MM.1S (cell line): Measurements from ENCODE around the gene LMNB1.

Experiments used
- DNase-seq: peaks from one replicate; pipeline ENCODE4 v3.0.0-alpha.2; 2015
- H2AFZ ChIP-seq: fragments of 300-600 bp; sonication (generic); 2 replicates; pipeline ENCODE4 v1.6.0; 2016; ENCODE audit warnings: antibody characterized with exemption, low read length
- H3F3A ChIP-seq: fragments of 300-600 bp; sonication (generic); 2 replicates; pipeline ENCODE4 v1.6.1; 2016; ENCODE audit warnings: mild to moderate bottlenecking, antibody characterized with exemption, low read length, moderate library complexity, mixed read lengths; ENCODE audit not compliant: insufficient read depth
- H3K27ac ChIP-seq: fragments of 300-600 bp; sonication (generic); 2 replicates; pipeline ENCODE4 v1.5.1; 2016; ENCODE audit warnings: mild to moderate bottlenecking, low read length
- H3K27me3 ChIP-seq: fragments of 300-600 bp; sonication (generic); replicated peaks from 2 replicates; pipeline ENCODE4 v1.6.0; 2016; ENCODE audit warnings: low read length; ENCODE audit not compliant: insufficient read depth
- H3K36me3 ChIP-seq: fragments of 300-600 bp; sonication (generic); replicated peaks from 2 replicates; pipeline ENCODE4 v1.6.1; 2016; ENCODE audit warnings: mild to moderate bottlenecking, low read length, mixed read lengths; ENCODE audit not compliant: insufficient read depth
- H3K4me1 ChIP-seq: fragments of 300-600 bp; sonication (generic); 2 replicates; pipeline ENCODE4 v1.6.1; 2016; ENCODE audit warnings: low read length, mixed read lengths
- H3K4me2 ChIP-seq: fragments of 300-600 bp; sonication (generic); 2 replicates; pipeline ENCODE4 v1.6.0; 2016; ENCODE audit warnings: low read depth, low read length
- H3K4me3 ChIP-seq: fragments of 300-600 bp; sonication (generic); 2 replicates; pipeline ENCODE4 v1.5.1; 2016; ENCODE audit warnings: low read length, mixed read lengths
- H3K79me2 ChIP-seq: fragments of 300-600 bp; sonication (generic); 2 replicates; pipeline ENCODE4 v1.6.1; 2016; ENCODE audit warnings: mixed run types, low read length, mixed read lengths
- H3K9ac ChIP-seq: fragments of 300-600 bp; sonication (generic); 2 replicates; pipeline ENCODE4 v1.6.1; 2016; ENCODE audit warnings: low read length, mixed read lengths
- H3K9me2 ChIP-seq: fragments of 300-600 bp; sonication (generic); replicated peaks from 2 replicates; pipeline ENCODE4 v1.6.1; 2016; ENCODE audit warnings: mild to moderate bottlenecking, low read length, mixed read lengths; ENCODE audit not compliant: insufficient read depth
- H3K9me3 ChIP-seq: fragments of 300-600 bp; sonication (generic); replicated peaks from 2 replicates; pipeline ENCODE4 v1.6.1; 2016; ENCODE audit warnings: mild to moderate bottlenecking, low read length, mixed read lengths; ENCODE audit not compliant: insufficient read depth
- H4K20me1 ChIP-seq: fragments of 300-600 bp; sonication (generic); 2 replicates; pipeline ENCODE4 v1.6.1; 2016; ENCODE audit warnings: mild to moderate bottlenecking, low read length, moderate library complexity, mixed read lengths; ENCODE audit not compliant: insufficient read depth
- EZH2 ChIP-seq: fragments of 300-600 bp; sonication (generic); optimal IDR thresholded peaks from 2 replicates; pipeline ENCODE3; 2017; ENCODE audit warnings: low read depth, mild to moderate bottlenecking, antibody characterized with exemption, low read length, mixed read lengths
- EZH2phosphoT487 ChIP-seq: fragments of 300-600 bp; sonication (generic); IDR thresholded peaks from 2 replicates; pipeline ENCODE4 v1.6.1; 2018; ENCODE audit warnings: antibody characterized with exemption, low read length
- TF ChIP-seq, protein P1 (sequence below): fragments of 300-600 bp; sonication (generic); IDR thresholded peaks from 2 replicates; pipeline ENCODE4 v1.5.1; 2016; ENCODE audit warnings: antibody characterized with exemption, low read length, mixed read lengths

LMNB1 gene

DNA sequence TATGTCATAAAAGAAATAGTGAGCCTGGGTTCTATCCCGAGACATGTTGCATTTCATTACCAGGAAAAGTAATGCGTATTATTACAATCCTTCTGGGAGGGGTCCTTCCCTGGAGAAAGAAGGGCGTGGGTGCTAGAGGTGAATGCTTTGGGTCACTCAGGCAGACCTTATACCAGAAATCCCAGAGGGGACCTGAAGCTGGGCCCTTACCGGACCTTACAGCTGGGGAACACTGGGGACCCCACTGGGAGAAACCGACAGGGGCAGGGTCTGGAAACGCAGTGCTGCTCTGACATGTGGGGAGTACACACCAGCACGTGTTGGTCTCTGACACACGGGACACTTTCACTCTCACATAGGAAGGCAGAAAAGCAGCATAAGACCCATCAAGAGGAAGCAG, 71.3 kb downstream of the LMNB1 start:
- Histone ChIP-seq H3K4me1 (no peaks in the 10 kb centered on the region), H3F3A (no peaks in the 10 kb centered on the region; the same call in 1 of the 2 replicates), H3K27ac (no peak overlapping the region), H3K9ac (no peak overlapping the region), H3K4me2 (no peak overlapping the region), H3K79me2 (no peaks in the 10 kb centered on the region), H3K4me3 (no peak overlapping the region), H2AFZ (no peak overlapping the region), H3K36me3 (no peaks in the 10 kb centered on the region), H4K20me1 (no peaks in the 10 kb centered on the region), H3K9me3 (no peaks in the 10 kb centered on the region), H3K27me3 (no peaks in the 10 kb centered on the region), H3K9me2 (no peaks in the 10 kb centered on the region)
- TF ChIP-seq EZH2 (no peak), EZH2phosphoT487 (no peak)
- TF ChIP-seq, protein P1, sequence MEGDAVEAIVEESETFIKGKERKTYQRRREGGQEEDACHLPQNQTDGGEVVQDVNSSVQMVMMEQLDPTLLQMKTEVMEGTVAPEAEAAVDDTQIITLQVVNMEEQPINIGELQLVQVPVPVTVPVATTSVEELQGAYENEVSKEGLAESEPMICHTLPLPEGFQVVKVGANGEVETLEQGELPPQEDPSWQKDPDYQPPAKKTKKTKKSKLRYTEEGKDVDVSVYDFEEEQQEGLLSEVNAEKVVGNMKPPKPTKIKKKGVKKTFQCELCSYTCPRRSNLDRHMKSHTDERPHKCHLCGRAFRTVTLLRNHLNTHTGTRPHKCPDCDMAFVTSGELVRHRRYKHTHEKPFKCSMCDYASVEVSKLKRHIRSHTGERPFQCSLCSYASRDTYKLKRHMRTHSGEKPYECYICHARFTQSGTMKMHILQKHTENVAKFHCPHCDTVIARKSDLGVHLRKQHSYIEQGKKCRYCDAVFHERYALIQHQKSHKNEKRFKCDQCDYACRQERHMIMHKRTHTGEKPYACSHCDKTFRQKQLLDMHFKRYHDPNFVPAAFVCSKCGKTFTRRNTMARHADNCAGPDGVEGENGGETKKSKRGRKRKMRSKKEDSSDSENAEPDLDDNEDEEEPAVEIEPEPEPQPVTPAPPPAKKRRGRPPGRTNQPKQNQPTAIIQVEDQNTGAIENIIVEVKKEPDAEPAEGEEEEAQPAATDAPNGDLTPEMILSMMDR = no peak
- DNase-seq = no peak

DNA sequence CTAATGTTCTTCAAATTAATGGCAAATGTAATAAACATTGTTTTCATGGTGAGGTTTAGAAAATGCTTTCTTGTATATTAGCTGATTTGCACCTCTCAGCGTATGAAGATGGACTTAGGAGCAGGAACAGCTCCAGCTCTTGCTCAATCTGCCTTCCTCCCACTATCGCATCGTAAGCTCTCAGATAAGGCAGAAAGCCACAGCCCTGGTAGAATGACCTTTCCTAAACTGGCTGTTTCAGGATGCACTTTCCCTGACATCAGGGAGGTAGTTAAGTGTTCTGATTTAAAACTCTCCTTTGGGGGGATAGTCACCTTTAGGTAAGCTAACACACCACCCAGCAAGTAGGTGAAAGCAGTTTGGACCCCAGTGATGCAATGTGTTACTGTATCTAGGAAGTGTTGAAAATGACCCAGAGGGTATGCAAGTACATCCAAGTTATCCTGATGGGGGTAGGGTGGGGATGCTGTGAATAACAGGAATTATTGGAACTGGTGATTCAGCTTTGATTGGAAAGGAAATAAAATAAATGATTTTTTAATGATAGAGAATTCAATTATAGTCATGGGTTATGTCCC, 72.3 kb downstream of the LMNB1 start:
- no peaks in the 10 kb centered on the region for H3K27me3 ChIP-seq
- H4K20me1 ChIP-seq = no peaks in the 10 kb centered on the region
- no peak overlapping the region for H3K4me3 ChIP-seq
- H3K4me2 ChIP-seq = no peak overlapping the region
- no peak for DNase-seq
- H3K27ac ChIP-seq = no peak overlapping the region
- H3F3A ChIP-seq = no peaks in the 10 kb centered on the region; the same call in 1 of the 2 replicates
- H3K9me3 ChIP-seq = no peaks in the 10 kb centered on the region
- H2AFZ ChIP-seq = no peak overlapping the region
- no peaks in the 10 kb centered on the region for H3K9me2 ChIP-seq
- no peak overlapping the region for H3K9ac ChIP-seq
- no peak for TF ChIP-seq EZH2phosphoT487
- TF ChIP-seq, protein P1 = no peak
- no peak for TF ChIP-seq EZH2
- H3K36me3 ChIP-seq = no peaks in the 10 kb centered on the region
- H3K79me2 ChIP-seq = no peaks in the 10 kb centered on the region
- H3K4me1 ChIP-seq = no peaks in the 10 kb centered on the region

DNA sequence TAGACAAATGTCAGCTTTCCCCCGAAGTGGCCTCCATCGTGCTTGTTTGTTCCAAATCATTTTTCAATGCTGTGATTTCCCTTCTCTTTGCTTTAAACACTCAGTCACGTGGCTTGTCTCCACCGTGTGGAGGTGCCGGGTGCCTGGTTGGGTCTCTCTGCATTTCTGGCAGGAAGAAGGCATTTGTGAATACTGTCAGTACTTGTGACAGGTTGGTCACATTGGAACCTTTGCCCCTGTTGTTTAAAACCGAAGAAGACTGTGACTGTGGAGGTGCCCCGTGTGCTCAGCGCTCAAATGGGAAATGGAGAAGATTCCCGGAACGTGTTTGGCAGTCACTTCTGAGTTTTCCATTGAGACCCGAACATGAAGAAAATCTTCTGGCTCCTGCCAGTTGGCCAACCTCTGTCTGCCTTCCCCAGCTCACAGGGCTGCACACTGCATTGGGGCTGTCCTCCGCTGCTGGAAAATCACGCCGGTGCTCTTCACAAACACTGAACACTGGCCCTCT, 74.6 kb downstream of the LMNB1 start:
- Histone ChIP-seq H3K36me3 (no peaks in the 10 kb centered on the region), H3K9ac (no peak overlapping the region), H3K9me3 (no peaks in the 10 kb centered on the region), H4K20me1 (no peaks in the 10 kb centered on the region), H3K4me3 (no peak overlapping the region), H3K9me2 (no peaks in the 10 kb centered on the region), H3K4me1 (no peaks in the 10 kb centered on the region), H3K27me3 (no peaks in the 10 kb centered on the region), H2AFZ (no peak overlapping the region), H3K27ac (no peak overlapping the region), H3F3A (no peaks in the 10 kb centered on the region; the same call in 1 of the 2 replicates), H3K79me2 (no peaks in the 10 kb centered on the region), H3K4me2 (no peak overlapping the region)
- TF ChIP-seq EZH2 (no peak), EZH2phosphoT487 (no peak)
- TF ChIP-seq, protein P1 = no peak
- no peak for DNase-seq
